Activated CD4-positive, CD25-positive, alpha-beta regulatory T cell treated with anti-CD3 and anti-CD28 coated beads, Interleukin-2, amount 50 U/mL, for 16 hours (primary cell): Measurements from ENCODE around the gene FABP6.
A peak's percentile ranks its signal among the peaks of the same experiment; 100 is the strongest.
"Not testable (repeated sequence)": the region's sequence is repeated elsewhere in the genome, so short reads cannot be mapped to it uniquely, and the experiment has no call there.

ENCODE experiments used
- DNase-seq: peaks from one replicate; pipeline ENCODE4 v3.0.0-alpha.2; 2020; ENCODE audit warnings: low read depth, low spot score

Gene FABP6

GRCh38 chr5:160229190-160229742 is at the start of gene FABP6:
Gene FABP6, plus strand, starts transcription at chr5:160229506. Its CDS starts 52 bp downstream, at chr5:160229558.
- DNase-seq: no peak

GRCh38 chr5:160180931-160181330 is 48.4 kb upstream of the FABP6 start:
- no peak for DNase-seq

- DNase-seq: no peak
These were observed 47.2 kb upstream of the FABP6 start for GRCh38 chr5:160181965-160182622.

GRCh38 chr5:160183075-160183474 is 46.2 kb upstream of the FABP6 start:
- no peak for DNase-seq

GRCh38 chr5:160185626-160186360 is 43.5 kb upstream of the FABP6 start:
- DNase-seq: no peak

GRCh38 chr5:160186480-160186879 is 42.8 kb upstream of the FABP6 start:
- no peak for DNase-seq

GRCh38 chr5:160187091-160187490 is 42.2 kb upstream of the FABP6 start:
- DNase-seq: no peak

GRCh38 chr5:160188141-160189015 is 40.9 kb upstream of the FABP6 start:
- DNase-seq: no peak

GRCh38 chr5:160192424-160192823 is 36.9 kb upstream of the FABP6 start:
- no peak for DNase-seq

- not testable (repeated sequence) for DNase-seq
These were observed 36.2 kb upstream of the FABP6 start for GRCh38 chr5:160193076-160193475.

GRCh38 chr5:160193790-160194189 is 35.5 kb upstream of the FABP6 start:
- not testable (repeated sequence) for DNase-seq

- no peak for DNase-seq
These were observed 31.8 kb upstream of the FABP6 start for GRCh38 chr5:160197341-160198144.

- DNase-seq: no peak
These were observed 31.2 kb upstream of the FABP6 start for GRCh38 chr5:160198146-160198545.

- DNase-seq: no peak
These were observed 30.4 kb upstream of the FABP6 start for GRCh38 chr5:160198841-160199409.

GRCh38 chr5:160199410-160199911 is 29.8 kb upstream of the FABP6 start:
- peak; percentile 51 for DNase-seq

- DNase-seq: no peak
These were observed 22.2 kb upstream of the FABP6 start for GRCh38 chr5:160207061-160207460.

- no peak for DNase-seq
These were observed 19.4 kb upstream of the FABP6 start for GRCh38 chr5:160209917-160210316.

- DNase-seq: no peak
These were observed 18.7 kb upstream of the FABP6 start for GRCh38 chr5:160210606-160211005.

- no peak for DNase-seq
These were observed 18.0 kb upstream of the FABP6 start for GRCh38 chr5:160211352-160211751.

GRCh38 chr5:160213537-160213936 is 15.8 kb upstream of the FABP6 start:
- no peak for DNase-seq

GRCh38 chr5:160219356-160219755 is 9.9 kb upstream of the FABP6 start:
- no peak for DNase-seq
